Measurements from ENCODE around the gene TIMP3.

Gene TIMP3

DNA sequence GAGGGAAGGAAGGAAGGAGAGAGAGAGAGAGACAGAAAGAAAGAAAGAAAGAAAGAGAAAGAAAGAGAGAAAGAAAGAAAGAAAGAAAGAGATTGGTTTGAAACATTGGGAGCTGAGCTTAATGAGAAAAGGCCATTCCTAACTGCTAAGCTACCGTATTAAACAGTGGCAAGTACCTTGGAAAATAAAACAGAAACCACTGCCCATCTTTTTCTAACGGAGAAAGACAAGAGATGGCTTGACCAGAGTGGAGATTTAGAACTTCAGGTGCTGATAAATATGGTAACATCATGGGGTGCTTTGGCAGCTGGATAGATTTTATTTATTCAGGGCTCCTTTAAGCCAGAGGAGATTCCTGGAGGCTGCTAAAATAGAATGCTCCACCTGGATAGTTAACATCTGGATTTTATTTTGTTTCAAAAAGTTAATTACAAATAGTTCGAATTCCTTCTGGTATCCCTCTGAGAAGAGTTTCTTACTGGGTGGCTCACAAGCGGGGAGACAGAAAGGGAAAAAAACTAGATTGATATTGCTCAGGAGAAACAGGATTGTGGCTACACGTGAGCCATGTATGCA lies 12.9 kb downstream of the TIMP3 start:
- no peak overlapping the region for H2AFZ ChIP-seq (ENCODE audit: low read length)
- no peaks in the 10 kb centered on the region for H3K79me2 ChIP-seq (ENCODE audit: insufficient read depth, low read length)
- no peaks in the 10 kb centered on the region for H3K9me3 ChIP-seq (ENCODE audit: insufficient read depth, low read depth, low read length)
- H4K20me1 ChIP-seq (ENCODE audit: insufficient read depth, low read length, poor library complexity, severe bottlenecking): no peaks in the 10 kb centered on the region
- no peaks in the 10 kb centered on the region for H3F3A ChIP-seq (ENCODE audit: low read depth)
- H3K27me3 ChIP-seq (ENCODE audit: insufficient read depth, low read length, poor library complexity, severe bottlenecking): no peaks in the 10 kb centered on the region
- no peak overlapping the region for H3K4me2 ChIP-seq (ENCODE audit: low read depth, low read length, poor library complexity, severe bottlenecking)
- H3K4me1 ChIP-seq (ENCODE audit: insufficient read depth, low read length, poor library complexity, severe bottlenecking): peaks cover 4% of the 10 kb centered on the region
- no peak for TF ChIP-seq EZH2phosphoT487 (IDR thresholded peaks at IDR 0.05; ENCODE audit: borderline replicate concordance)
- TF ChIP-seq CTCF (conservative IDR thresholded peaks at IDR 0.05; ENCODE audit: low read length): no peak
- H3K36me3 ChIP-seq (ENCODE audit: insufficient read depth, low read length): no peaks in the 10 kb centered on the region
- no peak overlapping the region for H3K9ac ChIP-seq (ENCODE audit: low read depth, low read length, poor library complexity, severe bottlenecking)
- H3K9me2 ChIP-seq (replicated peaks; ENCODE audit: low read depth, low read length): no peaks in the 10 kb centered on the region
- no peak overlapping the region for H3K4me3 ChIP-seq (ENCODE audit: low read length, poor library complexity, severe bottlenecking)

DNA sequence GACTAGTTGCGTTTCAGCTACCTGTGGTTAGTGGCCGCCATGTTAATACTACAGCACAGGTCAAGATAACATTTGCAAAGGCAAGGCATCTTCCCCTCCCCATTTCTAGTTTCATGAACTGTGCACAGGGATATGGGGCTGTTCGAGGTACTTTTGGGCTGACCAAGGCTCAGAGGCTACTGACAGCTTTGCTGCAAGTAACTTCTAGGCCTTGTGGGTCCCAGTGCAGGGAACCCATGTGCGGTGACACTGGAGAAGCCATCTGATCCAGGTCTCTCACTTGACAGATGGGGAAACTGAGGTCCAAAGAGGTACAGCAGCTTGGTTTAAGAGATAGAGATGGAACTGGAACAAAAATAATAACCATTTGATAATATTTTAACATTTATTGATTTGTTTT lies 13.6 kb downstream of the TIMP3 start:
- Histone ChIP-seq H3K9me3 (ENCODE audit: insufficient read depth, low read depth, low read length) (no peaks in the 10 kb centered on the region), H3F3A (ENCODE audit: low read depth) (no peaks in the 10 kb centered on the region), H3K79me2 (ENCODE audit: insufficient read depth, low read length) (no peaks in the 10 kb centered on the region), H3K27me3 (ENCODE audit: insufficient read depth, low read length, poor library complexity, severe bottlenecking) (no peaks in the 10 kb centered on the region), H2AFZ (ENCODE audit: low read length) (no peak overlapping the region), H3K9me2 (replicated peaks; ENCODE audit: low read depth, low read length) (no peaks in the 10 kb centered on the region), H3K4me2 (ENCODE audit: low read depth, low read length, poor library complexity, severe bottlenecking) (no peak overlapping the region), H3K9ac (ENCODE audit: low read depth, low read length, poor library complexity, severe bottlenecking) (no peak overlapping the region), H3K36me3 (ENCODE audit: insufficient read depth, low read length) (no peaks in the 10 kb centered on the region), H3K4me1 (ENCODE audit: insufficient read depth, low read length, poor library complexity, severe bottlenecking) (peaks cover 4% of the 10 kb centered on the region), H3K4me3 (ENCODE audit: low read length, poor library complexity, severe bottlenecking) (no peak overlapping the region), H4K20me1 (ENCODE audit: insufficient read depth, low read length, poor library complexity, severe bottlenecking) (no peaks in the 10 kb centered on the region)
- TF ChIP-seq EZH2phosphoT487 (IDR thresholded peaks at IDR 0.05; ENCODE audit: borderline replicate concordance): no peak
- no peak for TF ChIP-seq CTCF (conservative IDR thresholded peaks at IDR 0.05; ENCODE audit: low read length)

GRCh38 chr22:32815943-32816342 lies 14.4 kb downstream of the TIMP3 start:
- Histone ChIP-seq H3K79me2 (ENCODE audit: insufficient read depth, low read length) (no peaks in the 10 kb centered on the region), H3K4me3 (ENCODE audit: low read length, poor library complexity, severe bottlenecking) (no peak overlapping the region)
- TF ChIP-seq EZH2phosphoT487 (IDR thresholded peaks at IDR 0.05; ENCODE audit: borderline replicate concordance) (no peak), CTCF (conservative IDR thresholded peaks at IDR 0.05; ENCODE audit: low read length) (no peak)

More at GRCh38 chr22:32815943-32816342, 14.4 kb downstream of the TIMP3 start:
- Histone ChIP-seq H2AFZ (ENCODE audit: low read length) (no peak overlapping the region), H3K9me3 (ENCODE audit: insufficient read depth, low read depth, low read length) (no peaks in the 10 kb centered on the region), H3K4me1 (ENCODE audit: insufficient read depth, low read length, poor library complexity, severe bottlenecking) (peaks cover 4% of the 10 kb centered on the region), H3K9me2 (replicated peaks; ENCODE audit: low read depth, low read length) (no peaks in the 10 kb centered on the region), H3F3A (ENCODE audit: low read depth) (no peaks in the 10 kb centered on the region), H3K36me3 (ENCODE audit: insufficient read depth, low read length) (no peaks in the 10 kb centered on the region), H4K20me1 (ENCODE audit: insufficient read depth, low read length, poor library complexity, severe bottlenecking) (no peaks in the 10 kb centered on the region), H3K9ac (ENCODE audit: low read depth, low read length, poor library complexity, severe bottlenecking) (no peak overlapping the region), H3K27me3 (ENCODE audit: insufficient read depth, low read length, poor library complexity, severe bottlenecking) (no peaks in the 10 kb centered on the region), H3K4me2 (ENCODE audit: low read depth, low read length, poor library complexity, severe bottlenecking) (no peak overlapping the region)
